ENCODE results near the gene UNKL.

The UNKL gene, protein sequence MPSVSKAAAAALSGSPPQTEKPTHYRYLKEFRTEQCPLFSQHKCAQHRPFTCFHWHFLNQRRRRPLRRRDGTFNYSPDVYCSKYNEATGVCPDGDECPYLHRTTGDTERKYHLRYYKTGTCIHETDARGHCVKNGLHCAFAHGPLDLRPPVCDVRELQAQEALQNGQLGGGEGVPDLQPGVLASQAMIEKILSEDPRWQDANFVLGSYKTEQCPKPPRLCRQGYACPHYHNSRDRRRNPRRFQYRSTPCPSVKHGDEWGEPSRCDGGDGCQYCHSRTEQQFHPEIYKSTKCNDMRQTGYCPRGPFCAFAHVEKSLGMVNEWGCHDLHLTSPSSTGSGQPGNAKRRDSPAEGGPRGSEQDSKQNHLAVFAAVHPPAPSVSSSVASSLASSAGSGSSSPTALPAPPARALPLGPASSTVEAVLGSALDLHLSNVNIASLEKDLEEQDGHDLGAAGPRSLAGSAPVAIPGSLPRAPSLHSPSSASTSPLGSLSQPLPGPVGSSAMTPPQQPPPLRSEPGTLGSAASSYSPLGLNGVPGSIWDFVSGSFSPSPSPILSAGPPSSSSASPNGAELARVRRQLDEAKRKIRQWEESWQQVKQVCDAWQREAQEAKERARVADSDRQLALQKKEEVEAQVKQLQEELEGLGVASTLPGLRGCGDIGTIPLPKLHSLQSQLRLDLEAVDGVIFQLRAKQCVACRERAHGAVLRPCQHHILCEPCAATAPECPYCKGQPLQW

DNA sequence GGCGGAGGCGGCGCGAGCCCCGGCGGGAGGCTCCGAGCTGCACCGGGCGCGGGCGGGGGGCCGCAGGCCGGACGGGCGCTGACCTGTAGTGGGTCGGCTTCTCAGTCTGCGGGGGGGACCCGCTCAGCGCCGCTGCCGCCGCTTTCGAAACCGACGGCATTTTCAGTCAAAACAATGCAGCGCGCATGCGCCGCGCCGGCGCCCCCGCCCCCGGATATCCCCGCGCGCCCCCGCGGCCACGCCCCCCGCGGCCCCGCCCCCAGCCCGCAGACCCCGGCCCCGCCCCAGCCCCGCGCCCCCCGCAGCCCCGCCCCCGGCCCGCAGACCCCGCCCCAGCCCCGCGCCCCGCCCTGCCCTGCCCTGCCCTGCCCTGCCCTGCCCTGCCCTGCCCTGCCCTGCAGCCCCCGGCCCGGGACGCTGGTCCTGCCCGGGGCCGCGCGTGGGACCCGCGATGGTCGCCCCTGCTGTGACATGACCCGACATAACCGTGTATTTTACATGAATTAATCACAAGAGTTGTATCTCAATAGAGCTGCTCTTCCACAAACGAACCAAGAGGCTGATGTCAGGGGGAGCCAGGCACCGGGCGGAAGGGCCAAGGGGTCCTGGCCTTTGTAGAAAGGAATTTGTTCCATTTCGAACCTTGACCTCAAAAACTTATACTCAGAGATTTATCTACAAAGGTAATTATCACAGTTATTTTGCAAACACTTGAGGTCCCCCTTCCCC lies at the start of gene UNKL:
Gene UNKL, minus strand, starts transcription at position 173 of the 729 bp plus-strand sequence. Its CDS starts 13 bp downstream, at position 160.
- ATAC-seq (replicated peaks; ENCODE audit: extremely low read depth, poor library complexity, severe bottlenecking): peak; percentile 59
- H3K27ac Mint-ChIP-seq (ENCODE audit: low read depth): peak within 1 kb of the TSS; percentile 93
- peak within 1 kb of the TSS; percentile 83 for H3K4me3 Mint-ChIP-seq

DNA sequence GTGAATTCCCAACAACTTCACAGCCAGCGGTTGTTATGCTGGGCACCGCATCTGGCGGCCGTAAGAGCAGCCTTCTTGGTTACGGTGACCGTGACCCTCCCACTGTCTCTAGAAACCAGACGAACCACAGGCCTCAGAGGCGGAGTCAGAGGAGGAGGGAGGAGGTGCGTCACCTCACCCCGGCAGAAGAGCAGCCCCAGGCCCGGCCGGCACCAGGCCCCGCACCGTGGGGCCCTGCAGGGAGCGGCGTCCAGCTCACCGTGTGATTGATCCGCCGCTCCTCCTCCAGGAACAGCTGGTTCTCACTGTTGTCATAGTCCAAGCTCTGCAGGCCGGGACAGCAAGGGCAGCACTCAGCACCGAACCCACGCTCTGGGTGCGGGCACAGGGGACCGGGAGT lies 46.6 kb upstream of the UNKL start:
- no peaks in the 10 kb centered on the region for H3K4me1 Mint-ChIP-seq
- H3K27me3 Mint-ChIP-seq: no peaks in the 10 kb centered on the region
- H3K9me3 Mint-ChIP-seq: no peaks in the 10 kb centered on the region
- H3K4me3 Mint-ChIP-seq: no peak overlapping the region
- no peak overlapping the region for H3K27ac Mint-ChIP-seq (ENCODE audit: low read depth)
- DNase-seq (ENCODE audit: low spot score in 2 of 2) (no peak), ATAC-seq (replicated peaks; ENCODE audit: extremely low read depth, poor library complexity, severe bottlenecking) (no peak)
- peaks cover 9% of the 10 kb centered on the region for H3K36me3 Mint-ChIP-seq (ENCODE audit: insufficient read depth)

More for the DNA sequence above, at the start of gene UNKL:
- Mint-ChIP-seq H3K36me3 (ENCODE audit: insufficient read depth) (peaks cover 33% of the 10 kb centered on the region), H3K4me1 (peaks cover 16% of the 10 kb centered on the region), H3K27me3 (no peaks in the 10 kb centered on the region), H3K9me3 (no peaks in the 10 kb centered on the region)
- DNase-seq (ENCODE audit: low spot score in 2 of 2): peak; percentile 59 to 60

DNA sequence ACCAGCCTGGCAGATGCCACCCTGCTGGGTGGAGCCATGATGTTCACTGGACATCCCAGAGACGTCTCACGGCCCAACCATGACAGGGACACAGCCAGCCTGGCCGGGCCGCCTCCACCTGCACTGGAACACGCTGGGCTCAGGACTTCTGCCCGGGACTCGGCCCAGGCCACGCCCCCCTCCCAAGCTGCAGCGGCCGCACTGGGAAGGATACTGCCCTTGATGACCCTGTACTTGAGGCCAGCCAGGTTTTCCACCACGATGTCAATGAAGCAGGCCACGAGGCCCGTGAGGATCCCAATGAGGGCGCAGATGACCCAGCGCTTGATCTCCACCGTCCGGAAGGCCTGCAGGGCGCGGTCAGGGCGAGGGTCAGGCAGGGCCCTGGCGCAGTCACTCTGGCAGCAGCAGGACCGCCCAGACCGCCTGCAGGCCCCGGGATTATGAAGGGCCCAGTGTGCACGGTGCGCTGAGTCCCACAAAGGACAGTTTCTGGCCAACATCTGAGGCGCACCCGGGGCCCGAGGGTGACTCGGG lies 46.2 kb upstream of the UNKL start:
- DNase-seq (ENCODE audit: low spot score in 2 of 2): no peak
- Mint-ChIP-seq H3K4me1 (no peaks in the 10 kb centered on the region), H3K27ac (ENCODE audit: low read depth) (no peak overlapping the region)

DNA sequence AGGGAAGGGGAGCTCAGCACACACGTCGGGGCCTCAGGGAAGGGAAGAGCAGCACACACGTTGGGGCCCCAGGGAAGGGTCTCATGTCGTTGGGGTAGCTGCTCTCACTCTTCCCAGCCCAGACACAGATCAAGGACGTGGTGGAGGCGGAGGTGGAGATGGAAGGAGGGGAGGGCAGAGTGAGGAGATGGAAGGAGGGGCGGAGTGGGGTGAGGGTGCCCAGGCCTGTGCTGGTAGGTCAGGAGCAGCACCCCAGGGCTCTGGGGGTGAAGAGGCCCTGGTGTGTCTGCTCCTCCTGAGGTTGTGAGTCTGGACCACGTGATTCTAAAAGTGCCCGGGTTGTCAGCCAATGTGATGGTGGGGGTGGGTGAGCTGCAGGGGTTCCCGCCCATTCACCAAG lies 45.5 kb upstream of the UNKL start:
- H3K36me3 Mint-ChIP-seq (ENCODE audit: insufficient read depth): peaks cover 7% of the 10 kb centered on the region
- H3K27ac Mint-ChIP-seq (ENCODE audit: low read depth): no peak overlapping the region
- no peaks in the 10 kb centered on the region for H3K9me3 Mint-ChIP-seq
- ATAC-seq (replicated peaks; ENCODE audit: extremely low read depth, poor library complexity, severe bottlenecking) (no peak), DNase-seq (ENCODE audit: low spot score in 2 of 2) (no peak)
- no peaks in the 10 kb centered on the region for H3K27me3 Mint-ChIP-seq
- H3K4me3 Mint-ChIP-seq: no peak overlapping the region
- no peaks in the 10 kb centered on the region for H3K4me1 Mint-ChIP-seq

More for the DNA sequence above, 46.2 kb upstream of the UNKL start:
- Mint-ChIP-seq H3K27me3 (no peaks in the 10 kb centered on the region), H3K4me3 (no peak overlapping the region), H3K36me3 (ENCODE audit: insufficient read depth) (peaks cover 9% of the 10 kb centered on the region), H3K9me3 (no peaks in the 10 kb centered on the region)
- ATAC-seq (replicated peaks; ENCODE audit: extremely low read depth, poor library complexity, severe bottlenecking): no peak

DNA sequence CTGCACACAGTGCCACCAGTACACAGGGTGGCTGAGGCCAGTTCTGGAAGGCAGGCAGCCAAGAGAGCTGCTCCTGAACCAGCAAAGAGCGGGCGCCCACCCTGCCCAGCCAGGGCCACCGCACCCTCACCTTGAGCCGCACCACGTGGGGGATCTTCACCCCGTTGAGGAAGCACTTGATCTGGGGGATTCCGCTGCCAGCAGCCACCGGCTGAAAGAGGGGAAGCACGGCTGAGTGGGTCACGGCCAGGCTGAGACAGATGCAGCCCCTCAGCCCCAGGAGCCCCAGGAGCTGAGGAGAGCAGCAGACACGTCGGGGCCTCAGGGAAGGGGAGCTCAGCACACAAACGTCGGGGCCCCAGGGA lies 44.5 kb upstream of the UNKL start:
- Mint-ChIP-seq H3K4me3 (no peak overlapping the region), H3K4me1 (no peaks in the 10 kb centered on the region), H3K36me3 (ENCODE audit: insufficient read depth) (peaks cover 7% of the 10 kb centered on the region), H3K27ac (ENCODE audit: low read depth) (peak overlapping the region; percentile 81), H3K9me3 (no peaks in the 10 kb centered on the region), H3K27me3 (no peaks in the 10 kb centered on the region)
- ATAC-seq (replicated peaks; ENCODE audit: extremely low read depth, poor library complexity, severe bottlenecking) (peak; percentile 24), DNase-seq (ENCODE audit: low spot score in 2 of 2) (no peak)

DNA sequence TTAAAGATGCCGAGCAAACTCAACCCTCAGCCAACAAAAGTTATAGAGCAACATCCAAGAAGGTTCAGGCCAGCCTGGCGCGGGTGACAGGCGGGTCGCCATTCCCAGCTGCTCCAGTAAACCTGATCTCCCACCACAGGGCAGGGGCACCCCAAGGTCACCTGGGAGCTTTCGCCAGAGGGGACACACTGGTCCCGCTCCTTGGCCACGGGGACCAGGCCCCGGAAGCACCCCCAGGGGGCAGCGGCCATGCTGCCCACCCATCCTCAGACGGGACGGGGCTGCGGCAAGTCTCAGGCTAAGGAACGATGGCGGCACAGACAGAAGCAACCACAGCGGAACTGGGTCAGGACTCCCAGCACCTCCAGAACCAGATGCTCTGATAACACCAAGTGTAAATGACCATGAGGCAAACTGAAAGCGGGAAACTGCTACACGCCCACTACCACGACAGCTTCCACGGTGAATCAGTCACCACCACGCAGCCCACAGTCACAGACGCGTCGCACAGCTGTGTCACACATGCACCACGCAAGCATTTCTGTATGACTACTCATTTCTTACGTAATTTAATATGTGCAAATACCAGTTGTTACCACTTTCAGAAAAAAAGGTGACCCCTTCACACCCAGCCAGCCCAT lies 44.0 kb upstream of the UNKL start:
- Mint-ChIP-seq H3K4me3 (no peak overlapping the region), H3K27me3 (no peaks in the 10 kb centered on the region), H3K27ac (ENCODE audit: low read depth) (peak overlapping the region; percentile 81), H3K9me3 (no peaks in the 10 kb centered on the region), H3K36me3 (ENCODE audit: insufficient read depth) (peaks cover 10% of the 10 kb centered on the region), H3K4me1 (no peaks in the 10 kb centered on the region)
- no peak for DNase-seq (ENCODE audit: low spot score in 2 of 2)
- no peak for ATAC-seq (replicated peaks; ENCODE audit: extremely low read depth, poor library complexity, severe bottlenecking)

DNA sequence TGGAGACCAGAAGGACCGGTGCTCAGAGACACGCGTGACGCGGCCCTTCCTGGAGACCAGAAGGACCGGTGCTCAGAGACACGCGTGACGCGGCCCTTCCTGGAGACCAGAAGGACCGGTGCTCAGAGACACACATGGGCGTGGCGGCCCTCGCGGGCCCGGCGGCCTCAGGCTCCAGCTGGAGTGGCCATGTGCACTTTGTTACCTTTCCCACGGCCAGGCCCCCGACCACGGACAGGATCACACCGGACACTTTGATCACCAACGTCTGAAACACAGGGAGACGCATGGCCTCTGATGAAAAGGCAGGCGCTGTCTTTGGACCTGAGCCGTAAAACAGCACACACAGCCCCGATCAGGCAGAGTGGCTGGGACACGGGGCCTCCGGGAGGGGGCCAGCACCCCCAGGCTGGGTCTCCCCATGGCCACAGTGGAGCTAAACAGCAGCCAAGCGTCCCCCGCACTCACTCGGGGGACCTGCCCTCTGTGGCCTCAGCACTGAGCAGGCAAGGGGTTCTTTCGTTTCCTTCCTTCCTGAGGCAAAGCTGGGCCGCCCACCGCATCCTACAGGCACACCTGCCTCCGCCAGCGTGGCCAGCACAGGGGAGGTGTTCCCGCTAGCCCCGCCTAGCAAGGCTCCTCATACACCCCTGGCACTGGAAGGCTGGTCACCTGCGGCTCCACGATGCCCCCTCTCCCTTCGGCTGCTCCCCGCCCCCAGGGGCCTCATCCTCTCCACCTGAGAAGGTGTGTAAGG lies 43.2 kb upstream of the UNKL start:
- peaks cover 12% of the 10 kb centered on the region for H3K36me3 Mint-ChIP-seq (ENCODE audit: insufficient read depth)
- H3K4me3 Mint-ChIP-seq: no peak overlapping the region
- no peaks in the 10 kb centered on the region for H3K9me3 Mint-ChIP-seq
- no peak overlapping the region for H3K27ac Mint-ChIP-seq (ENCODE audit: low read depth)
- ATAC-seq (replicated peaks; ENCODE audit: extremely low read depth, poor library complexity, severe bottlenecking) (no peak), DNase-seq (ENCODE audit: low spot score in 2 of 2) (no peak)
- H3K4me1 Mint-ChIP-seq: no peaks in the 10 kb centered on the region
- H3K27me3 Mint-ChIP-seq: no peaks in the 10 kb centered on the region

DNA sequence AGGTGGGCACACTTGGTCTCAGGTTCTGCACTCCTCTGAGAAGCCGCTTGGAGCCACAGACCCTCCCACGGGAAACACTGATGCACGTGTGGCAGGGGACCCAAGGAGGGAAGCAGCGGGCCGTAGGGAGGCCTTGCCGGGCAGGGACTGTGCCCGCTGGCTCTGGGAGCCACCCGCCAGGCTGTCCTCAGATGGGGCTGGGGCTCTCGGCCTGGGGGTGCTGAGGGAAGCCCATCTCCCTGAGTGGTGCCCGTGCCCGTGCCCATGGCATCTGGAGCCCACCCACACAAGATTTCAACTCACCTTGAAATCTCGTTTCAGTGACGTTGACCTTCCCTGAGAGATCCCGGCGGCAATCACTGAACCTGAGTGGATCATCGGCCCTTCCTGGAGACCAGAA lies 42.4 kb upstream of the UNKL start:
- DNase-seq (ENCODE audit: low spot score in 2 of 2) (no peak), ATAC-seq (replicated peaks; ENCODE audit: extremely low read depth, poor library complexity, severe bottlenecking) (no peak)
- Mint-ChIP-seq H3K9me3 (no peaks in the 10 kb centered on the region), H3K4me3 (no peak overlapping the region), H3K27me3 (no peaks in the 10 kb centered on the region), H3K27ac (ENCODE audit: low read depth) (no peak overlapping the region), H3K36me3 (ENCODE audit: insufficient read depth) (peaks cover 15% of the 10 kb centered on the region), H3K4me1 (no peaks in the 10 kb centered on the region)

DNA sequence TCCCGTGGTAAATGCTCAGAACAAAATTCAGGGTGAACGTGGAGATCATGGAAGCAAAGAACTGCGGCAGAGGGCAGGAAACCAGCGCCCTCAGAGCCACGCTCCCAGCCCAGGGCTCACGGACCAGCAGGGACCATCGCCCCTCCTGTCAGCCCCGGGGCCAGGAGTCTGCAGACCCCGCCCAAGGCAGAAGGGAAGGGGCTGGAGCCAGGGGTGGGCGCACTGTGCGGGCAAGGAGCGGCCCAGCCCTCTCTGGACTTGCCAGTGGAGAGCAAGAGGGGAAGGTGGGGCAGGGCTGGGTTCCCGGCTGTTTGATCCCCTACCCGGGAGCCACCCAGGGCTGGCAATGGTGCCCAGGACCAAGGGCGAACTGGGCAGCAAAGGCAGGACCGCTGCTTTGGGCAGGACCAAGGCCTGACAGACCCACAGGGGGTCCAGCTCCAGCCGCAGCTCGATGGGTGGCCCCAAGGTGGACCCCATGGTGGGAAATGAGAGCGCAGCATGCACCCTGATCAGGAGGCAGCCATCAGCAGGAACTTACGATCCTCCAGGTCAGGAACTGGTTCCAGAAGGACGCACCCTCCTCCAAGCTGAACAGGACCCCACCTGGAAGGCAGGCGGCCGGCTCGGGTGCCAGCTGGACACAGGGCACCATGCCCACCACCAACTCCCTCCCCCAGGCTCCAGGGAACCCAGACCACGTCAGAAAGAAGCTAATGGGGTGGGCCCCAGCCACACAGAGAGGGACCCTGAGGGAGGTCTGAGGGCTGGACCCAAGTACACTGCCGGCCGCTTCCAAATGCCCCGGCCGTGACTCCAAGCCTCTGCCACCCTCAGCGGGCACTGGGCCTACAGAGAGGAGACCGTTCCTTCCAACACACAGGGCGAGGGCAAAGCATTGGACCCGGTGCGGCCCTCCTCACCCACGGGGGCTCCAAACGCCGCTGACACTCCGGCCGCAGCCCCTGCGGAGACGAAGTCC lies 41.0 kb upstream of the UNKL start:
- peaks cover 16% of the 10 kb centered on the region for H3K36me3 Mint-ChIP-seq (ENCODE audit: insufficient read depth)
- H3K27ac Mint-ChIP-seq (ENCODE audit: low read depth): no peak overlapping the region
- DNase-seq (ENCODE audit: low spot score in 2 of 2) (no peak), ATAC-seq (replicated peaks; ENCODE audit: extremely low read depth, poor library complexity, severe bottlenecking) (no peak)
- H3K4me1 Mint-ChIP-seq: no peaks in the 10 kb centered on the region
- no peaks in the 10 kb centered on the region for H3K27me3 Mint-ChIP-seq
- no peak overlapping the region for H3K4me3 Mint-ChIP-seq
- no peaks in the 10 kb centered on the region for H3K9me3 Mint-ChIP-seq

DNA sequence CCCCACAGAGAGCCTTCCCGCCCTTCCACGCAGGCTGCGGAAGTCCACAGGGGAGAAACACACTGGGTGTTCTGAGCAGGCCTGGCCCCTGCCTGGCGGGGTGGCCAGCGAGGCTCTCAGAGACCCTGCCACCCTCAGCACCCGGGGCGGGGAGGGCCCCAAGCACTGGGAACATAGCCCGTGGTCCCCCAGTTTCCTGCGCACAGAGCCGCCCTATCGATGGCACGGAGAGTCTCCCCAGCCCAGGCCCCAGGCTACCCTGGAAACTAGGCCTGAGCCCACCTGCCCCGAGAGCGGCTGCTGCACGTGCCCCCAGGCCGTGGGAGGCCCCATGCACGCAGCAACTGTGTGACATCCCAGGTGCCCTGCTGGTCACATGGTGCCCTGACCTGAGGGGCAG lies 40.1 kb upstream of the UNKL start:
- Mint-ChIP-seq H3K36me3 (ENCODE audit: insufficient read depth) (peaks cover 13% of the 10 kb centered on the region), H3K27me3 (no peaks in the 10 kb centered on the region), H3K27ac (ENCODE audit: low read depth) (no peak overlapping the region), H3K4me3 (no peak overlapping the region), H3K9me3 (no peaks in the 10 kb centered on the region), H3K4me1 (no peaks in the 10 kb centered on the region)
- ATAC-seq (replicated peaks; ENCODE audit: extremely low read depth, poor library complexity, severe bottlenecking) (no peak), DNase-seq (ENCODE audit: low spot score in 2 of 2) (no peak)

DNA sequence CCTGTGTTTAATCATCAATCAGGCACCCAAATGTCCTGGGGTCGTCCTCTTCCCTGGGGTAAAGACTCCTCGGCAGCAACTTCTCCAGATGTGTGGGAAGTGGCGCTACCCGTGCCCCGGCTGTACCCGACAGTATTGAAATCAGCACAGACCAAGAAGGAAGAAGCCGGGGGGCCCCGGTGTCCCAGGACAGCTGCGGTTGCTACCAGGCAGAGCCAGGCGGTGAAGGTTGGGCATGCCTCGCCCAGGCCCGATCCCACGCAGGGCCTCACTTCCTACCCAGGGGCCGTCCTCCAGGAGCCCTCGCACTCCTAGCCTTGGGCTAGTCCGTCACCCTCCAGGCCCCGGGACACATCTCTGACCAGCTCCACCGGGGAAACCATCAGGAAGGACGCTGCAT lies 38.8 kb upstream of the UNKL start:
- DNase-seq (ENCODE audit: low spot score in 2 of 2) (no peak), ATAC-seq (replicated peaks; ENCODE audit: extremely low read depth, poor library complexity, severe bottlenecking) (no peak)
- peaks cover 11% of the 10 kb centered on the region for H3K36me3 Mint-ChIP-seq (ENCODE audit: insufficient read depth)
- no peak overlapping the region for H3K27ac Mint-ChIP-seq (ENCODE audit: low read depth)
- no peaks in the 10 kb centered on the region for H3K4me1 Mint-ChIP-seq
- H3K4me3 Mint-ChIP-seq: no peak overlapping the region
- no peaks in the 10 kb centered on the region for H3K27me3 Mint-ChIP-seq
- no peaks in the 10 kb centered on the region for H3K9me3 Mint-ChIP-seq
